HCT116 (cell line): Measurements from ENCODE around the gene SLC35A4. TPM values are rescaled to one million over a fixed set of nuclear protein-coding genes. Genes with fewer than 3 reads are reported as not detected.
A peak's percentile ranks its signal among the peaks of the same experiment; 100 is the strongest.

Experiments
- ATAC-seq: fragments of 200-7000 bp; cut with Tn5 transposase; 2 replicates; pipeline ENCODE4 v1.9.1; 2020; ENCODE audit warnings: mild to moderate bottlenecking, moderate library complexity
- BruUV-seq: library from RNA; stranded (reverse); fragments of 400-500 nt; replicated peaks from 2 replicates; lab custom pipeline; 2021; lab: Mats Ljungman, UMichigan
- CTCF ChIA-PET: fragments of 300-600 bp; sonication (Branson Sonifier 250); formaldehyde crosslinking; loops from one replicate; lab custom pipeline; 2021; ENCODE audit warnings: antibody characterized with exemption; lab: Charles Lee
- POLR2A ChIA-PET: fragments of 300-600, 350-600 bp; sonication (Branson Sonifier 250); formaldehyde crosslinking; loops from one replicate; lab custom pipeline; 2021; ENCODE audit warnings: antibody characterized with exemption; lab: Charles Lee
- RAD21 ChIA-PET, 2 experiments: fragments of 300-600 bp; sonication (Branson Sonifier 250); formaldehyde crosslinking; loops; one replicate each; lab custom pipeline; 2023; ENCODE audit warnings: low total read pairs in 2 of 2; ENCODE audit not compliant: uncharacterized antibody in 2 of 2, unreplicated experiment in 2 of 2, low non-redundant PET in 1 of 2; lab: Charles Lee
- DNase-seq: peaks from one replicate; pipeline ENCODE4 v3.0.0-alpha.2; 2010; ENCODE audit warnings: low read depth, low spot score
- H2AFZ ChIP-seq: fragments of 200-600 bp; shearing (Covaris generic), sonication (generic); 2 replicates; pipeline ENCODE4 v1.6.1; 2017; ENCODE audit warnings: low read depth, mixed run types, mixed read lengths, antibody characterized with exemption, low read length; ENCODE audit not compliant: poor library complexity, severe bottlenecking
- H3K27ac ChIP-seq: 2 replicates; pipeline ENCODE4 v1.5.1; 2012; ENCODE audit warnings: low read depth, low read length
- H3K27me3 ChIP-seq: fragments of 200-600 bp; sonication (generic); 2 replicates; pipeline ENCODE4 v1.6.1; 2016; ENCODE audit warnings: mixed run types, low read length, mixed read lengths; ENCODE audit not compliant: insufficient read depth
- H3K36me3 ChIP-seq, 2 experiments: fragments of 200-500 bp in 1 of 2; fragments of 200-600 bp in 1 of 2; sonication (Bioruptor generic) in 1 of 2; sonication (generic) in 1 of 2; 2 replicates each; pipeline versions ENCODE4 v1.5.1 to v1.6.1; 2014 to 2016; ENCODE audit warnings: low read length in 2 of 2, inconsistent platforms in 1 of 2, mixed read lengths in 1 of 2, mixed run types in 1 of 2; ENCODE audit not compliant: insufficient read depth in 2 of 2, control insufficient read depth in 1 of 2
- H3K4me1 ChIP-seq, 2 experiments: fragments of 200-600 bp in 1 of 2; sonication (generic) in 1 of 2; 2 replicates each; pipeline versions ENCODE4 v1.5.1 to v1.6.1; 2012 to 2017; ENCODE audit warnings: low read length in 2 of 2, inconsistent platforms in 1 of 2, mild to moderate bottlenecking in 1 of 2, mixed read lengths in 1 of 2, mixed run types in 1 of 2, moderate library complexity in 1 of 2; ENCODE audit not compliant: insufficient read depth in 2 of 2, control insufficient read depth in 1 of 2
- H3K4me2 ChIP-seq: fragments of 200-600 bp; sonication (generic); 2 replicates; pipeline ENCODE4 v1.6.1; 2017; ENCODE audit warnings: mixed run types, low read length, mixed read lengths
- H3K4me3 ChIP-seq, 2 experiments: fragments of 200-600 bp in 1 of 2; sonication (generic) in 1 of 2; replicated peaks in 1 of 2; 2 replicates each; pipeline ENCODE4 v1.5.1; 2011 to 2016; ENCODE audit warnings: low read length in 2 of 2, control low read depth in 1 of 2, low read depth in 1 of 2, mild to moderate bottlenecking in 1 of 2, mixed read lengths in 1 of 2, mixed run types in 1 of 2
- H3K79me2 ChIP-seq: fragments of 200-600 bp; sonication (generic); 2 replicates; pipeline ENCODE4 v1.6.1; 2017; ENCODE audit warnings: mild to moderate bottlenecking, mixed run types, low read length, moderate library complexity, mixed read lengths; ENCODE audit not compliant: insufficient read depth
- H3K9ac ChIP-seq: fragments of 200-600 bp; sonication (generic); 2 replicates; pipeline ENCODE4 v1.6.1; 2016; ENCODE audit warnings: low read length, mixed read lengths
- H3K9me2 ChIP-seq: fragments of 200-600 bp; sonication (generic), shearing (Covaris generic); 2 replicates; pipeline ENCODE4 v1.6.1; 2017; ENCODE audit warnings: mixed run types, mild to moderate bottlenecking, moderate library complexity; ENCODE audit not compliant: insufficient read depth
- H3K9me3 ChIP-seq, 2 experiments: fragments of 200-500 bp in 1 of 2; fragments of 200-600 bp in 1 of 2; sonication (Bioruptor generic) in 1 of 2; sonication (generic) in 1 of 2; 2 replicates each; pipeline ENCODE4 v1.6.1; 2014 to 2017; ENCODE audit warnings: low read length in 2 of 2, mixed read lengths in 2 of 2, inconsistent platforms in 1 of 2, low read depth in 1 of 2, mild to moderate bottlenecking in 1 of 2, mixed run types in 1 of 2, moderate library complexity in 1 of 2; ENCODE audit not compliant: control insufficient read depth in 1 of 2, insufficient read depth in 1 of 2
- H4K20me1 ChIP-seq: fragments of 200-600 bp; sonication (generic), shearing (Covaris generic); 2 replicates; pipeline ENCODE4 v1.6.1; 2017; ENCODE audit warnings: mixed run types, mild to moderate bottlenecking, moderate library complexity; ENCODE audit not compliant: insufficient read depth
- ATF3 ChIP-seq: IDR thresholded peaks from 2 replicates; pipeline ENCODE4 v1.6.1; 2012
- CTCF ChIP-seq, 3 experiments: fragments of 200-600 bp in 1 of 3; sonication (generic) in 1 of 3; IDR thresholded peaks in 2 of 3; conservative IDR thresholded peaks in 1 of 3; 2 replicates each; pipeline ENCODE4 v1.5.1; 2012 to 2017; ENCODE audit warnings: low read depth in 2 of 3, low read length in 2 of 3, antibody characterized with exemption in 1 of 3, borderline replicate concordance in 1 of 3, control low read depth in 1 of 3, mild to moderate bottlenecking in 1 of 3, mixed read lengths in 1 of 3, mixed run types in 1 of 3, moderate library complexity in 1 of 3; ENCODE audit not compliant: insufficient read depth in 1 of 3
- EZH2phosphoT487 ChIP-seq: fragments of 200-600 bp; IDR thresholded peaks from 2 replicates; pipeline ENCODE4 v1.6.1; 2018; ENCODE audit warnings: antibody characterized with exemption, borderline replicate concordance
- FOSL1 ChIP-seq: IDR thresholded peaks from 2 replicates; pipeline ENCODE4 v1.6.1; 2012; ENCODE audit warnings: low read depth
- JUND ChIP-seq: IDR thresholded peaks from 2 replicates; pipeline ENCODE4 v1.6.1; 2012
- MAX ChIP-seq: IDR thresholded peaks from 2 replicates; pipeline ENCODE4 v1.6.1; 2012
- RAD21 ChIP-seq: IDR thresholded peaks from 2 replicates; pipeline ENCODE4 v1.6.1; 2012; ENCODE audit warnings: low read depth, mild to moderate bottlenecking
- SP1 ChIP-seq: IDR thresholded peaks from 2 replicates; pipeline ENCODE4 v1.6.1; 2012; ENCODE audit warnings: low read depth
- SRF ChIP-seq: IDR thresholded peaks from 2 replicates; pipeline ENCODE4 v1.6.1; 2012; ENCODE audit warnings: low read depth
- ZBTB33 ChIP-seq: IDR thresholded peaks from 2 replicates; pipeline ENCODE4 v1.6.1; 2011; ENCODE audit warnings: mild to moderate bottlenecking, low read length, moderate library complexity; ENCODE audit not compliant: insufficient replicate concordance; ENCODE audit errors: extremely low read depth
- ZFX ChIP-seq: fragments of 450-650 bp; IDR thresholded peaks from 2 replicates; pipeline ENCODE4 v1.6.1; 2017
- intact Hi-C: fragments of 100-400 bp; cut with micrococcal nuclease; formaldehyde crosslinking; loops from 2 replicates; pipeline ENCODE4 v1.10.0; 2022
- total RNA-seq: library from RNA; stranded (reverse); gene quantifications from one replicate; pipeline ENCODE4 v1.2.1, GENCODE V29; 2021; ENCODE audit not compliant: unreplicated experiment

SLC35A4 gene
- total RNA-seq, 1 experiment from 2014 or later, result 37.5 TPM

- H3K4me2 ChIP-seq, result no peak overlapping the region
- ChIA-PET CTCF (no interaction called here), POLR2A (no interaction called here), RAD21 (interaction anchor here in 1 of 2 experiments (0.7 kb wide), 1 partner anchor 59 kb away, joined by 3 read pairs; no protein-coding TSS in a partner anchor)
- intact Hi-C loops, result loop anchor here (5.0 kb wide), 1 partner anchor 62 kb away; the partner anchor contains the start of gene TMCO6
- H3K36me3 ChIP-seq, result no peaks in the 10 kb centered on the region
- no peak overlapping the region for H2AFZ ChIP-seq
- peak; percentile 71 for TF ChIP-seq RAD21
- TF ChIP-seq ZFX, result no peak
- no peak for TF ChIP-seq ATF3
- no peak for TF ChIP-seq MAX
- TF ChIP-seq CTCF (IDR thresholded peaks at IDR 0.05 in 2 of 3, conservative IDR thresholded peaks at IDR 0.05 in 1 of 3; ENCODE audit: borderline replicate concordance in 1 of 3, insufficient read depth in 1 of 3, low read depth in 2 of 3, low read length in 2 of 3), result peak; percentile 41 to 51 (median 41); a peak in 4 of 6 replicates
- TF ChIP-seq FOSL1, result no peak
- BruUV-seq, result no TSS peak
- DNase-seq (peak; percentile 19), ATAC-seq (peak; percentile 75)
- no peak overlapping the region for H3K27ac ChIP-seq
- H3K4me1 ChIP-seq, result no peaks in the 10 kb centered on the region
- H3K27me3 ChIP-seq, result no peaks in the 10 kb centered on the region
- no peaks in the 10 kb centered on the region for H4K20me1 ChIP-seq
- H3K4me3 ChIP-seq, result no peak overlapping the region
- no peak overlapping the region for H3K9ac ChIP-seq
- H3K9me3 ChIP-seq, result no peaks in the 10 kb centered on the region
- no peaks in the 10 kb centered on the region for H3K79me2 ChIP-seq
- H3K9me2 ChIP-seq, result no peaks in the 10 kb centered on the region
These were observed 10.7 kb downstream of the SLC35A4 start for GRCh38 chr5:140575309-140575708.

- POLR2A ChIA-PET, result no interaction called here
- ATAC-seq, result no peak
- CTCF ChIA-PET, result no interaction called here
- no peak for TF ChIP-seq MAX
- TF ChIP-seq RAD21, result no peak
- no peak for TF ChIP-seq EZH2phosphoT487
- TF ChIP-seq FOSL1, result no peak
- TF ChIP-seq CTCF (IDR thresholded peaks at IDR 0.05 in 2 of 3, conservative IDR thresholded peaks at IDR 0.05 in 1 of 3; ENCODE audit: borderline replicate concordance in 1 of 3, insufficient read depth in 1 of 3, low read depth in 2 of 3, low read length in 2 of 3), result no peak
- TF ChIP-seq JUND, result no peak
- no peak for TF ChIP-seq SRF
- no peak for TF ChIP-seq ZBTB33
- no peak for TF ChIP-seq SP1
These were observed 12.2 kb downstream of the SLC35A4 start for GRCh38 chr5:140576776-140577201.

More at GRCh38 chr5:140576776-140577201, 12.2 kb downstream of the SLC35A4 start:
- Histone ChIP-seq H3K36me3 (no peaks in the 10 kb centered on the region), H3K4me3 (no peak overlapping the region), H3K9ac (no peak overlapping the region), H3K79me2 (no peaks in the 10 kb centered on the region), H3K9me3 (no peaks in the 10 kb centered on the region), H3K4me1 (no peaks in the 10 kb centered on the region), H4K20me1 (no peaks in the 10 kb centered on the region), H2AFZ (no peak overlapping the region), H3K9me2 (no peaks in the 10 kb centered on the region), H3K4me2 (no peak overlapping the region), H3K27me3 (no peaks in the 10 kb centered on the region), H3K27ac (no peak overlapping the region)
- no peak for DNase-seq
- RAD21 ChIA-PET, result no interaction called here
- intact Hi-C loops, result loop anchor here (5.0 kb wide), 1 partner anchor 61 kb away; the partner anchor contains the start of gene TMCO6
- no TSS peak for BruUV-seq
